IMR-90 (cell line): Measurements from ENCODE around the gene PRDM12. TPM values are rescaled to one million over a fixed set of nuclear protein-coding genes. Genes with fewer than 3 reads are reported as not detected.

Experiments
- NFE2L2 ChIP-seq: fragments of 150-350 bp; IDR thresholded peaks from 2 replicates; pipeline ENCODE4 v1.6.1; 2016; ENCODE audit warnings: low read depth, mild to moderate bottlenecking, low read length
- RCOR1 ChIP-seq: IDR thresholded peaks from 2 replicates; pipeline ENCODE4 v1.6.1; 2012; ENCODE audit warnings: mild to moderate bottlenecking, low read length, improper control_type of control experiment; ENCODE audit not compliant: insufficient replicate concordance
- polyA plus RNA-seq, 3 experiments: library from polyadenylated mRNA; depleted of rRNA; stranded (reverse); fragments of >200 nt; gene quantifications; 2 replicates each; pipeline ENCODE4 v1.2.3, GENCODE V29; 2012; ENCODE audit warnings: low replicate concordance in 1 of 3
- total RNA-seq: library from RNA; depleted of rRNA; stranded (reverse); fragments of >200 nt; gene quantifications from 2 replicates; pipeline ENCODE4 v1.2.3, GENCODE V29; 2012
- TF ChIP-seq, protein P1 (sequence below): fragments of 150-350 bp; IDR thresholded peaks from 2 replicates; pipeline ENCODE4 v1.6.1; 2016; ENCODE audit warnings: low read depth, mild to moderate bottlenecking, low read length, moderate library complexity, borderline replicate concordance

Gene PRDM12
- total and polyA plus RNA-seq, 2 of the 4 experiments (the other 2 are of a cell fraction), result not detected

DNA sequence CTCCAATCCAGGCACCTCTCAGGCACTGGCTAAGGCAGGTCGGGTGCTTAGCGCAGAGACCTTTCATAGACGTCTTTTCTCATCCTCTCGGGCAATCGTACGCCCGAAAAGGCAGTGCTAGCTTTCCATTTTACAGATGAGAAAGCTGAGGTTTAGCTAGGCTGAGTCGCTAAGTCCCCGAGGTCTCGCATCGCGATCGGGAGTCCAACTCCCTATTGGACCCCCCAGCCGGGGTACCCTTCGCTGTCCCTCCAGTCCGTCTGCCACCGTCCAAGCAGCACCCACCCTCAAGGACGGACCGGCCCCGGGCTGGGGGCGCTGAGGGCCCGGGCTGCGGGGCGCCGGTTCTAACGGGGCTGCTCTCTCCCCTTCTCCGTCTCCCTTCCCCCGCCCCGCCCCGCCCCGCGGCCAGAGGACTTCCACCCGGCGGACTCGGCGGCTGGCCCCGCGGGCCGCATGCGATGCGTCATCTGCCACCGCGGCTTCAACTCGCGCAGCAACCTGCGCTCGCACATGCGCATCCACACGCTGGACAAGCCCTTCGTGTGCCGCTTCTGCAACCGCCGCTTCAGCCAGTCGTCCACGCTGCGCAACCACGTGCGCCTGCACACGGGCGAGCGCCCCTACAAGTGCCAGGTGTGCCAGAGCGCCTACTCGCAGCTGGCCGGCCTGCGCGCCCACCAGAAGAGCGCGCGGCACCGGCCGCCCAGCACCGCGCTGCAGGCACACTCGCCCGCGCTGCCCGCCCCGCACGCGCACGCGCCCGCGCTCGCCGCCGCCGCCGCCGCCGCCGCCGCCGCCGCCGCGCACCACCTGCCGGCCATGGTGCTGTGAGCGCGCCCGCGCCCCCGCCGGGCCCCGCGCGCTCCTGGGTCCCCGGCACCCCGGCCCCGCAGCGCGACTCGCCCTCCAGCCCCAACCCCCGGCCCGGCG lies 16.7 kb downstream of the PRDM12 start (continued):
- TF ChIP-seq, protein P1, sequence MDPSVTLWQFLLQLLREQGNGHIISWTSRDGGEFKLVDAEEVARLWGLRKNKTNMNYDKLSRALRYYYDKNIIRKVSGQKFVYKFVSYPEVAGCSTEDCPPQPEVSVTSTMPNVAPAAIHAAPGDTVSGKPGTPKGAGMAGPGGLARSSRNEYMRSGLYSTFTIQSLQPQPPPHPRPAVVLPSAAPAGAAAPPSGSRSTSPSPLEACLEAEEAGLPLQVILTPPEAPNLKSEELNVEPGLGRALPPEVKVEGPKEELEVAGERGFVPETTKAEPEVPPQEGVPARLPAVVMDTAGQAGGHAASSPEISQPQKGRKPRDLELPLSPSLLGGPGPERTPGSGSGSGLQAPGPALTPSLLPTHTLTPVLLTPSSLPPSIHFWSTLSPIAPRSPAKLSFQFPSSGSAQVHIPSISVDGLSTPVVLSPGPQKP, result no peak
- TF ChIP-seq RCOR1 (no peak), NFE2L2 (no peak)
